OCI-LY1 (cell line): ENCODE measurements around the gene ADIRF.

Source experiments
- EZH2 ChIP-seq: fragments of 200-600 bp; sonication (generic), shearing (Covaris generic); IDR thresholded peaks from 2 replicates; pipeline ENCODE4 v1.8.0; 2017; ENCODE audit warnings: borderline replicate concordance, mixed run types, mild to moderate bottlenecking, antibody characterized with exemption, low read length, moderate library complexity, mixed read lengths
- TF ChIP-seq, protein P1 (sequence below): fragments of 200-600 bp; sonication (generic), shearing (Covaris generic); IDR thresholded peaks from 2 replicates; pipeline ENCODE4 v1.5.1; 2017; ENCODE audit warnings: mild to moderate bottlenecking, antibody characterized with exemption, low read length, moderate library complexity, mixed read lengths

DNA sequence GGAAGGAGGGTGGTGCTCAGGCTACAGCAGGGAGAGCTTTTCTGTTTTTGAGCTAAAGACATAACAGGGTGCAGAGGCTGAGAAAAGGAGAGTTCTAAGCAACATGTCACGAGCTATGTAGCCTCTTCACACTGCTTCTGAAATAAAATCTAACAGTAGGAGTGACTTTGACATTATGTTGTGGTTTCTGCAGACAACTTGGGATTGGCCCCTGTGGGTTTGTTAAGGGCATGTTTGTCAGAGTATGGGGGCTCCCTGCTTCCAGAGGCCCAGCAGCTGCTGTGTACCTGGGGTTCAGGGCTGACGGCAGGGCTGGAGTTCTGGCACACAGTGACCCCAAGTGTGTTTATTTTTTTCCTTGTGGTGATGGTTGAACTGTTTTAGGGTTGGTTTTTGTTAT, 35.6 kb upstream of the ADIRF start:
- TF ChIP-seq, protein P1, sequence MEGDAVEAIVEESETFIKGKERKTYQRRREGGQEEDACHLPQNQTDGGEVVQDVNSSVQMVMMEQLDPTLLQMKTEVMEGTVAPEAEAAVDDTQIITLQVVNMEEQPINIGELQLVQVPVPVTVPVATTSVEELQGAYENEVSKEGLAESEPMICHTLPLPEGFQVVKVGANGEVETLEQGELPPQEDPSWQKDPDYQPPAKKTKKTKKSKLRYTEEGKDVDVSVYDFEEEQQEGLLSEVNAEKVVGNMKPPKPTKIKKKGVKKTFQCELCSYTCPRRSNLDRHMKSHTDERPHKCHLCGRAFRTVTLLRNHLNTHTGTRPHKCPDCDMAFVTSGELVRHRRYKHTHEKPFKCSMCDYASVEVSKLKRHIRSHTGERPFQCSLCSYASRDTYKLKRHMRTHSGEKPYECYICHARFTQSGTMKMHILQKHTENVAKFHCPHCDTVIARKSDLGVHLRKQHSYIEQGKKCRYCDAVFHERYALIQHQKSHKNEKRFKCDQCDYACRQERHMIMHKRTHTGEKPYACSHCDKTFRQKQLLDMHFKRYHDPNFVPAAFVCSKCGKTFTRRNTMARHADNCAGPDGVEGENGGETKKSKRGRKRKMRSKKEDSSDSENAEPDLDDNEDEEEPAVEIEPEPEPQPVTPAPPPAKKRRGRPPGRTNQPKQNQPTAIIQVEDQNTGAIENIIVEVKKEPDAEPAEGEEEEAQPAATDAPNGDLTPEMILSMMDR, result no peak
- TF ChIP-seq EZH2, result no peak
